Stimulated activated CD8-positive, alpha-beta memory T cell treated with anti-CD3 and anti-CD28 coated beads, Interleukin-7, amount 100 ng/mL, for 4 hours (primary cell): ENCODE measurements around the gene CD9.

ENCODE experiments used
- DNase-seq, 2 donors: peaks; one replicate each; pipeline ENCODE4 v3.0.0-alpha.2; 2020; ENCODE audit warnings: low read depth in 2 of 2

The CD9 gene

GRCh38 chr12:6221146-6221545, 20.9 kb downstream of the CD9 start:
- DNase-seq: no peak

DNA sequence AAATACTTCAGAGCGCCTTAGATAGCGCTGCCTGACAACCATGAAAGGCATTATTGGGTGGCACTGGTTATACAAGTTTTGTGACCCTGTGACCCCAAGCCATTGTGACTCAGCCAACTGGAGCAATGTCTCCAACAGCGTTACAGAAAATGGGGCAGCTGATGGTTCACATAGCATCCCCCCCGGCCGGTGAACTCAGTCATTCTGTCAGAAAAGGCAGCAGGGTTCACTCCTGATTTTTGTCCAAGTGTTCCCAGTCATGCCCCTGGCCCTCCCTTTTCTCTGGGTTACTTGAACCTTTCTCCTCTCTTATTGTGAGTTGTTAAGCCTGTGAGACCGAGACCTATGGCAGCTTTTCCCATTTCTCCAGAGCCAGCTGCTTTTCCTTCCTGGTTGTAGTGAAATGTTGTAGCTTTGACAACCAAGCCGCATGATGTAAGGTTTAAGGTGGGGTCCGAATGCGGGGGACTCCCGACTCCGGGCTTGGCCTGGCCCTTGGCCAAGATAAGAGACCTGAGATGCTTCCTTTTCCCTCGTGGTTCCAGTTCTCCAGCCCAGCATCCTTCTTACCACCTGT, 22.0 kb downstream of the CD9 start:
- no peak for DNase-seq

DNA sequence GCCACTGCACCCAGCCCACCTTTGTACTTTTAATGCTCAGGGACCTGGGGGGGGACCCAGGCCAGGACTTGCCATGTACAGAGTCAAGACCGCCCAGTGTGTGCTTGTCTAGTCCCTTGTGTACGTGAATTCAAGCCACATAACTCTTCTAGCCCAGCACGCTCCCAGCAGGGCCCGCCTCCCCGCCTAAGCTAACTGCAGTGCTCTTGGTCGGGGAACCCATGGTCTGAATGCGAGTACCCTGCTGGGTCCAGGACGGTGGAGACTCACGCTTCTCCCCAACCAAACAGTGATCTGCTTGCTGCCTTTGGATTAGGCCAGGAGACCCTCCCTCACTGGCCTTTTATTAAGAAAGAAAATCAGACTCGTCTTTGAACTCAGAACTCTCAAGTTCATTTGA, 23.3 kb downstream of the CD9 start:
- no peak for DNase-seq

GRCh38 chr12:6224550-6224949, 24.4 kb downstream of the CD9 start:
- no peak for DNase-seq

- no peak for DNase-seq
Measured at GRCh38 chr12:6225630-6226001, 25.4 kb downstream of the CD9 start.

GRCh38 chr12:6226002-6226678, 25.9 kb downstream of the CD9 start:
- DNase-seq: no peak

DNA sequence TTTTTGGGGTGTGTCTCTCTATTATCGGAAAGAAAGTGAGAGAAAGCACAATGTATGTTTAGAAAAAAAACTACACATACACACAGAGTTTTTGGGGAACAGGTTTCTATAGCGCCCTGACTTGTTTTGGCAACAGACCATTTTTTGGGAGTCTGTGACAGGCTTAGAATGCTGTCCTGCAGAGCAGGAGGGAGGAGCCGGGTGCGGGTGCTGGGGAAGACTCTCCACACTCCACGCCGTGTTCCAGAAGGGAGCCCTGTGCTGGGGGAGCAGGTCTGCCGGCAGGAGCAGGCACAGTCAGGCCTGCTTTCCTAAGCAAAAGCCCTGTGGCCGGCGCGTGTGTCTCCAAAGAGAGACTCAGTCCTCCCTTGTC, 26.5 kb downstream of the CD9 start:
- DNase-seq: no peak

DNA sequence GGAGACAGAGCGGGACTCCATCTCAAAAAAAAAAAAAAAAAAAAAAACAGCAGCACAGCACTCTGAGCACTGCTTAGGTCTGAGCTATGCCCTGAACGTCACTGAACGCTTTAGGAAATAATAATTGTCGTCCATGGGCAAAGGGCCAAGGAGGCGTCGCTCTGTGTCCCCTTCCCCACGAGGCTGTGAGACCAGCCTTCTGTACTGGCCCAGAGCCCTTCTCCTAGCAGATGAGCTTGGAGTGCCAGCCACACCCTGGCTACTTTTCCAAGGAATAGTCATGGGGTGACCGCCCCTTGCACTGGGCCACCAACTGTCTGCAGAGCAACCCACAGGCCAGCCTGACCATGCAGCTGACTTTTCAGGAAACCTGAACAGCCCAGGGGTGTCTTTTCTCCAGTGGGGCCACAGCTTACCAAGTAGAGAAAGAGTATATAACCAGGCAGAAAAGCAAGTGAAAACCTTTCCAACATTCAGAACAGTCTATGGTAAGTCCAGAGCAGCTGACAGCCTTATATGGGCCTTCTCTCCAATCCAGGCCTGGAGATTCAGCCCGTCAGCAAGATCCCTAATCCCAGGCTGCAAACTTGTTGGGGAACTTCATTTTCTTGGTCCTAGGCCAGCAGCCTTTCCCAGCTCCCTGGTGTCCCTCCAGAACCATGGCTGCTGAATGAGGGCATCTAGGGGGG, 28.5 kb downstream of the CD9 start:
- no peak for DNase-seq

DNA sequence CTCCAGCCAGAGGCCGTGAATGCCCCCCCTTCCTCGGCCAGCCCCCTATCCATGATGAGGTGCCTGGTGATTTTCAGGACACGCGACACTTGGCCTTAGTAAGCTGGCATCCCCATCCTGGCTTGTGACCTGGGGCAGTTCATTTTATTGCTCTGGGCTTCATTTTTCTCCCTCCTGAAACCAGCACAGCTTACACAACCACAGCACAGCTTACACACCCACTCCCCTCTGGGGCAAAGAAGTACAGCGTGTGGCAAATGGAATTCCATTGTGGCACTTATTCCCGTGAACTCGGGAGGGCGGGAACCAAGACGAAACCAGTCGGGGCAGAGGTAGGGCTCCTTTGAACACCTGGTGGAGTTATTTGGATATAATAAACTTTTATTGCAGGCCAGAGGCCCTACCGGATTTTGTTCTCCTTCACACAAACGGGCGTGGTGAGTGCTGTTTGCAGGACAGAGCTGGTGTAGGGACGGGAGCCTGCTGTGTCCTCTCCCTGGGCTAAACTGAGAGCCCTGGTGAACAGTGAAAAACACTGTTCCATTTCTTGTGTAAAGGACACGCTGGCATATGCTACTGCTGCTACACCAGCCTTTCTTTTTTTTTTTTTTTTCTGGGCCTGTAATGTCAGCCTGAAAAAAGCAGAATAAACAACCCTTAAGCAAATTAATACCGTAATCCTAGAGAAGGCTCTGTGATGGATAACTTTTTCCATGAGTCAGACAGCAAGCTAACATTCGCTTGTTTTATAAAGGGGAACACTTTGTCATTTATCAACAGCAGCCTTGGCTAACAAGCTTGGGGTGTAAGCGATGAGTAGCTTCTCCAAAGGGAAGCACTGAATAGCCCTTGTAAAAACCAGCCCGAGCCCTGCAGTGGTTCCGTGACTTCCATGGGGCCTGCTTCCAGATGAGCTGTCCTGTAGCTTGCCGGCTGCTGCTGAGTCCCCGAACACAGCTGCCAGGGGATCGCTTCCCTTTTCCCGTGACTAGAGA, 29.3 kb downstream of the CD9 start:
- DNase-seq: no peak

DNA sequence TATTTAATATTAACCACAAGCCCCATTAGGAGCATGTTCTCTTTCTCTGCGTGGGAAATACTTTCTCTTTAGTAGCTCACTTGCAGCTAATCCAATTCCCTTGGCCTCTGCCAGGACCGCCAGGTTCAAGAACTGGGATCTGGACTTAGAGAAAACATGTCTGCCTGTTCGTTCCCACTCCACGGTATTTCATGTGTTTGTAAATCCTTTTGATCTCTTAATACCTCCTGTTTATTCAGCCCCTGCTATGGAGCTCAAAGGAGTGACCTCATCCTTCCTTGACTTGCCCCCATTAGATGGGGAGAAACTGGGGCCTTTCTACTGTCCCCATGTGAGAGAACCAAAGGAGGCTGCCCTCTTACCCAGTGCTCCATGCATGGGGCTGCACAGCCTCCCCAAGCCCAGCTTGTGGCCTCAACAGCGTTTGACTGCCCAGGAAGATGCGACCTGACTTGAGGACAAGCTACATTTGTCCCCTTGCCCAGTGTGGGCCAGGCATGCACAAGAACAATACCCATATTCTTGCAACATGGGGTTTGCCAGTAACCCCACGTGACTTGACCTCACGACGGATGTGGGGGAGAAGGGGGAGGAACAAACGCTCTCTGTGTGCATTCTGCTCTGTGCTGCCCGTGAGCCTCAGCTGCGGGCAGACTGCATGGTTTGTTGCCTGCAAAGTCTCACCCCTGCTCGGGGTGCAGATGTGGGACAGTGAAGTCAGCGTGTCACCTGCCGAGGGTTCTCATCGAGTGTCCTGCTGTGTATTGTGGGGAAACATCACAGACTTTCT, 30.3 kb downstream of the CD9 start:
- peak; percentile 58 to 60 for DNase-seq

DNA sequence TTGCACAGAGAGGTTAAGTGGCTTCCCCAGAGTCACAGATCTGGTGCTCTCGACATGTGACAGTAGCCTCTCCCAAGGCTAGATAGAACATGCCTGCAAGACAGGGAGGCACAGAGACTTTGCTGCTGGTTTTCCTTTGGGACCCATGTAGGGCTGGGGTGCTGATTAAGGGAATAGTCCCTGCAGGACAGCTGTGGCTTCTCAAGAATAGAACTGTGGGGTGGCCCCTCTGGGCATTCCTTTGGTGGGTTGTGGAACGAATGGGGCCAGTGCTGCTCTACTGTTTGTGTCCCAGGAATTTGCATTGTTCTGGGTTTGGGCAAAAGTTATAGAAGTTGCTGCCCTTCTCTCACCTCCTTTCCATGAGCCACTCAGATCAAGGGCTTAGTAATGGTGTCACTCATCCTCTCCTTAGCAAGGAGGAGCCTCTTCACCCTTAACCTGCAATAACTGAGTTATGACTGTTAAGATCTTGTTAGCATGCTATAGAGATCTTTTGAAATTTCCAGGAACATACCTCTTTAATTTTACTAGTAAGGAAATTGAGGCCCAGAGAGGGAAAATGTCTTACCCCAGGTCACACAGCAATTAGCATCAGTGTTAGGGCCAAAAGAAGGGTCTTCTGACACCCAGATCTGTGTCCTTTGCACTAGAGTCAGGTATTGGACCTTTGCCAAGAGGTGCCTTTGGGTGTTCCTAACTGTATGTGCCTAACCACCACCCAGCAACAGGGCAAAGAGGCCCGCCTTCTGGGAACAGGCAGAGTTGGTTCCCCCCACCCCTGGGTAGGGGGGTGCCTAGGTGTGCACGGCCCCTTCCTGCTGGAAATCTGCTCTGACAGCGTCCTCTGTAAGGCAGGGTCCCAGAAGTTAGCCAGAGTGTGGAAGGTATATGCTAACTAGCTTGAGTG, 31.4 kb downstream of the CD9 start:
- DNase-seq: no peak

- no peak for DNase-seq
Measured at GRCh38 chr12:6233121-6233971, 33.1 kb downstream of the CD9 start.

DNA sequence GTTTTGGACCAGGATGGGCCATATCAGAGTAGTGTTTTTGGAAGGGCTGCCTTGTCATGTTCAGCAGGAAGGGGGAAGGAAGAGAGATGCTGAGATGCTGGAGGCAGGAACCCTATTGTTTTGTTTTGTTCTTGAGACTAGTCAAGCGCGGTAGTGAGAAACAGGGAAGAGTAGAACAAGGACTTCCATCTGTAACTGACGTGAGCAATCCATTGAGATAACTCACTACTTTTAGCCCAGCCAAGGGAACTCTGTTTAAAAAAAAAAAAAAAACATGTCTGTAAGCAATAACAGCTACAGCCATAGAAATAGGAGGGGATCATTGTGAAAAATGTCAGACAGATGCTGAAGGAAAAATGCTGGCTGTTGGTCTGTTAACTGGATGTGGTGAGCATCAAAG, 34.0 kb downstream of the CD9 start:
- DNase-seq: no peak

DNA sequence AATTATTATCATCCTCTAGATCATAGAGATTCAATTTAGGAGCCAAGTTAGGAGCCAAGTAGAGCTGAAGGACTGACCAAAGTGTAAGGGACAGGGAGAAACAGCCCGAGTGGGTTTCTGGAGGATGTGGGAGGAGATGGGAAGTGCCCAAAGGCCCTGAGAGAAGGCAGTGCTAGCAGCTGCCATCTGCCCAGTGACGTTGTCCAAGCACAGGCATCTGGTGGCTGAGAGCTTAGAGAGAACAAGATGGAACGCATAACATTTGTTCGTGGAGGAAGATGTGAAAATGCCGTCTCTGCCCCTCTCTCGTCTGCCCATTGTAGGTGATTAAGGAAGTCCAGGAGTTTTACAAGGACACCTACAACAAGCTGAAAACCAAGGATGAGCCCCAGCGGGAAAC, 34.7 kb downstream of the CD9 start:
- no peak for DNase-seq

DNA sequence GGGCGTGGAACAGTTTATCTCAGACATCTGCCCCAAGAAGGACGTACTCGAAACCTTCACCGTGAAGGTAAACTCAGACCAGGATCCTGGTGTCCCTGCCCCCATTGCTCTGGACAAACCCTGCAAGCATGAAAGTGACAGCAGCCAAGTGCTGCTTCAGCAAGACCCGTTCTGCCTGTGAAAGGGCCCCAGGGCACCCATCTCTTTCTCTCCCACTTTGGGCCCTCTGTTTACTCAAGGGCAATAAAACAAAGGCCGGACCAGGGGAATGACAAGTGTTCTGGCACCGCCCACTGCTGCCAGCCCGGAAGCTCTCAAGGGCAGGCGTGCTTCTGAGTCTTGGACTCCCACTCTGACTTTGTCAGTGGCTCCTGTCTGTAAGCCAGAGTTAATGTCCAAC, 35.3 kb downstream of the CD9 start:
- no peak for DNase-seq

DNA sequence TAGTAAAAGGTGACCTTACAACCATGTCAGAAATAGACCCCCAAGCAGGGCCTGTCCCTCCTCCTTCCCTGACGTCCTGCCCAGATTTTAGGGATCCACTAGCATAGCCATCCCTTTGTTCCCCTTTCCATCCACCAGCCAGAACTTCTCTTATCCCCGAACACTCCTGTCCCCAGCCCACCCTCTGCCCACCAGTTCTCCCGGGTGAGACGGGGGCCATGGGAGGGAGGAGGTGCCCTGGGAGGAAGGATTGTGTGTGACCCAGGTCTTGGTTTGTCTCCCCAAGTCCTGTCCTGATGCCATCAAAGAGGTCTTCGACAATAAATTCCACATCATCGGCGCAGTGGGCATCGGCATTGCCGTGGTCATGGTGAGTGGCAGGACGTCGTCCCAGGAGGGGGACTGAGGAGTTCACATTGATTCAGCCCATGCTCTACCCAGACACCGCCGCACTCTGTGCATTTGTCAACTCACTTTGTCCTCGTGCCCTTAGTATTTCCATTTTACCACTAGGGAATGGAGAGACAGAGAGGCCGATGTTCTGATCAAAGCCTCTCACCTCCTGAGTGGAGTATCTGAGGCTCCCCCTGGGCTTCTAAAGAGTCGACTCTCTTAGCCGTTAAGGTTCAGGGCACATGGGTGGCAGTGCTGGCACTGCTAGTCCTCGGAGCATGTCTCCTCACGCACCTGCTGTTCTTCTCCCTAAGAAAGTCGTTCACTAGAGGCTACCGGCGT, 35.9 kb downstream of the CD9 start:
- no peak for DNase-seq

GRCh38 chr12:6236641-6236940, 36.4 kb downstream of the CD9 start:
- DNase-seq: no peak

DNA sequence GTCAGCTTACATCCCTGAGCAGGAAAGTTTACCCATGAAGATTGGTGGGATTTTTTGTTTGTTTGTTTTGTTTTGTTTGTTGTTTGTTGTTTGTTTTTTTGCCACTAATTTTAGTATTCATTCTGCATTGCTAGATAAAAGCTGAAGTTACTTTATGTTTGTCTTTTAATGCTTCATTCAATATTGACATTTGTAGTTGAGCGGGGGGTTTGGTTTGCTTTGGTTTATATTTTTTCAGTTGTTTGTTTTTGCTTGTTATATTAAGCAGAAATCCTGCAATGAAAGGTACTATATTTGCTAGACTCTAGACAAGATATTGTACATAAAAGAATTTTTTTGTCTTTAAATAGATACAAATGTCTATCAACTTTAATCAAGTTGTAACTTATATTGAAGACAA, 37.6 kb downstream of the CD9 start:
- DNase-seq: no peak

- no peak for DNase-seq
Measured at GRCh38 chr12:6238875-6239274, 38.7 kb downstream of the CD9 start.
